ENCODE data around the gene CXXC4. TPM values are rescaled to one million over a fixed set of nuclear protein-coding genes. Genes with fewer than 3 reads are reported as not detected.

The CXXC4 gene
- total RNA-seq, 1 donor from 2014 or later, result 18.9 TPM

DNA sequence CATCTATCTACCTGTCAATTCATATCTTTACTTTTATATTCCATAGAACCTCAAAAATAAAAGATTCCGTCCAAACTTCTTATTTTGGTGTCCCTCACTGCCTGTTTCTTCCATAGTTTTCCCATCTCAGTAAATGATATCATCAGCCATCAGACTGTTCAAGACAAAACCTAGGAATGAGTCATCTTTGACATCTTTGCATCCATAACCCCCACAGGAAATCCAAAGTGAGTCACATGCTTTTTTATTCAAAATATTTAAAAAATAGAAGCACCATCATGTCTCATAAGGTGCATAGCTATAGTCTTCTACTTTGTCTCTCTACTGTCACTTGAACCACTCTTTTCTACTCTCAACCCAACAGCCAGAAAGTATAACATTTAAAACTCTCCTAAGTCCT is 29.9 kb upstream of the CXXC4 start:
- H3K4me3 Mint-ChIP-seq, result no peak overlapping the region
- no peak for DNase-seq (ENCODE audit: low read depth, low spot score)
- no peak overlapping the region for H3K27ac Mint-ChIP-seq (ENCODE audit: unreplicated experiment)
- H3K4me1 Mint-ChIP-seq, result no peaks in the 10 kb centered on the region
- no peak for TF ChIP-seq CTCF (conservative IDR thresholded peaks at IDR 0.05)
- no peaks in the 10 kb centered on the region for H3K36me3 Mint-ChIP-seq (ENCODE audit: low read depth)
- H3K27me3 Mint-ChIP-seq (ENCODE audit: low read depth), result no peaks in the 10 kb centered on the region
- H3K9me3 Mint-ChIP-seq, result no peaks in the 10 kb centered on the region

DNA sequence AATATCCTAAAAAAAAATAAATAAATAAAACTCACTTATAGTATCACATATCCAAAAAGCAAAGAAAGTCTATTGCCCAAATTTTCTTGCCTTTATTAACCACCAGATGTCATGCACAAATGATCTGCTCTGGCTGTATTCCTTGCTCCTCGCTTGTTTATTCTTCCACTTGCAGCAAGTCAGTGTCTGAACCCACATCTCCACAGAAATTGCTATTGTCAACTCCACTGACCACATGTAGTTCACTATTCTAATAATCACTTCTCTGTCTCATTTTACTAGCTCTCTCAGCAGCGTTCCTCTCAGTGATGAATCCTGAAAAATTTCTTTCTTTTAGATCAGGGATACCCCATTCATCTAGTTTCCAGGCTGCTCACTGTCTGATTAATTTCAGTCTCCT is 29.3 kb upstream of the CXXC4 start:
- Mint-ChIP-seq H3K27me3 (ENCODE audit: low read depth) (no peaks in the 10 kb centered on the region), H3K36me3 (ENCODE audit: low read depth) (no peaks in the 10 kb centered on the region), H3K4me1 (no peaks in the 10 kb centered on the region), H3K27ac (ENCODE audit: unreplicated experiment) (no peak overlapping the region), H3K4me3 (no peak overlapping the region), H3K9me3 (no peaks in the 10 kb centered on the region)
- DNase-seq (ENCODE audit: low read depth, low spot score), result no peak
- no peak for TF ChIP-seq CTCF (conservative IDR thresholded peaks at IDR 0.05)

DNA sequence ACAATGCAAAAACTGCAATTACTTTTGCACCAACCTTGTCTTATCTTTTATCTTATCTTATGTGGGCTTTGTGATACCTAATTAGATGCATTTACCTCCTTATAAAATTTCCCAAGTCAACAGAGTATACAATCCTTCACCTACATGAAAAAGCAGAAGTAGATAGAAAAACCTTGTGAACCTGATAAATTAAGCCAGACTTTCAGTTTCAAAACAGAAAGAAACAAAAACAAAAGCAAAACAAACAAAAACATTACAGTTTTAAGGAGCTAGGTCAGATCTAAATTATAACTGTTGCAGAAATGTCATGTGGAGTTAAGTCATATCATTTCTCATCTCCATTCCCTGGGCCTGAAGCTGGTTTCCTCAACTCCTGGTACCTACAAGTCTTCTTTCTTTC is 24.9 kb upstream of the CXXC4 start:
- no peak overlapping the region for H3K27ac Mint-ChIP-seq (ENCODE audit: unreplicated experiment)
- peaks cover 2% of the 10 kb centered on the region for H3K9me3 Mint-ChIP-seq
- TF ChIP-seq CTCF (conservative IDR thresholded peaks at IDR 0.05), result no peak
- DNase-seq (ENCODE audit: low read depth, low spot score), result no peak
- no peaks in the 10 kb centered on the region for H3K4me1 Mint-ChIP-seq
- H3K36me3 Mint-ChIP-seq (ENCODE audit: low read depth), result peaks cover 4% of the 10 kb centered on the region
- H3K27me3 Mint-ChIP-seq (ENCODE audit: low read depth), result no peaks in the 10 kb centered on the region
- no peak overlapping the region for H3K4me3 Mint-ChIP-seq

GRCh38 chr4:104516884-104517283 is 22.2 kb upstream of the CXXC4 start:
- Mint-ChIP-seq H3K27ac (ENCODE audit: unreplicated experiment) (no peak overlapping the region), H3K36me3 (ENCODE audit: low read depth) (peaks cover 4% of the 10 kb centered on the region), H3K4me3 (no peak overlapping the region), H3K4me1 (no peaks in the 10 kb centered on the region), H3K9me3 (peaks cover 2% of the 10 kb centered on the region), H3K27me3 (ENCODE audit: low read depth) (no peaks in the 10 kb centered on the region)
- no peak for DNase-seq (ENCODE audit: low read depth, low spot score)
- no peak for TF ChIP-seq CTCF (conservative IDR thresholded peaks at IDR 0.05)

GRCh38 chr4:104508224-104508623 is 13.5 kb upstream of the CXXC4 start:
- DNase-seq (ENCODE audit: low read depth, low spot score), result no peak
- H3K27ac Mint-ChIP-seq (ENCODE audit: unreplicated experiment), result no peak overlapping the region
- H3K4me3 Mint-ChIP-seq, result no peak overlapping the region
- H3K36me3 Mint-ChIP-seq (ENCODE audit: low read depth), result no peaks in the 10 kb centered on the region
- H3K9me3 Mint-ChIP-seq, result no peaks in the 10 kb centered on the region
- H3K27me3 Mint-ChIP-seq (ENCODE audit: low read depth), result no peaks in the 10 kb centered on the region
- no peak for TF ChIP-seq CTCF (conservative IDR thresholded peaks at IDR 0.05)
- H3K4me1 Mint-ChIP-seq, result no peaks in the 10 kb centered on the region

DNA sequence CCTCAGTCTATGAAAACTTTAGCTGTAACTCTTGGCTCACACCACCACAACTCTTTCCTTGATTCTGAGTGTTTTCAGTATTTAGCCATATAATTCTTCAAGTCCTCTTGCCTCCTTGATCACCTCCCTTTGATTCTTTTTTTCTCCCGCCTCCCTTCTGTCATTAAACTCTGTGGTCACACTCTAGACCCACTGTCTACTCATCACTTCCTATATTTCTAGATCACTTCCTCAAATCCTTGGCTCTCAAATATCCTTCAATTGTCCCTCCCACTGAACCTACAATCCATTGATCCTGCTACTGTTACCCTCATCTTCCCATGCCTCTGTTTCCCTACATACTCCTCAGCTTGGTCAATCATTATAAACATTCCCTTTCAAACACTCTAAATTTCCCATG is 12.4 kb upstream of the CXXC4 start:
- Mint-ChIP-seq H3K4me1 (peaks cover 2% of the 10 kb centered on the region), H3K9me3 (no peaks in the 10 kb centered on the region), H3K27ac (ENCODE audit: unreplicated experiment) (no peak overlapping the region), H3K4me3 (no peak overlapping the region), H3K27me3 (ENCODE audit: low read depth) (no peaks in the 10 kb centered on the region), H3K36me3 (ENCODE audit: low read depth) (no peaks in the 10 kb centered on the region)
- no peak for DNase-seq (ENCODE audit: low read depth, low spot score)
- TF ChIP-seq CTCF (conservative IDR thresholded peaks at IDR 0.05), result no peak

All from neural crest cell (in vitro differentiated cells).